Stromal cell of bone marrow (primary cell): ENCODE data around the gene CSF2RB.

ENCODE experiments used
- DNase-seq: peaks from one replicate; pipeline ENCODE4 v3.0.0-alpha.2; 2012; ENCODE audit warnings: low read depth

CSF2RB gene

DNA sequence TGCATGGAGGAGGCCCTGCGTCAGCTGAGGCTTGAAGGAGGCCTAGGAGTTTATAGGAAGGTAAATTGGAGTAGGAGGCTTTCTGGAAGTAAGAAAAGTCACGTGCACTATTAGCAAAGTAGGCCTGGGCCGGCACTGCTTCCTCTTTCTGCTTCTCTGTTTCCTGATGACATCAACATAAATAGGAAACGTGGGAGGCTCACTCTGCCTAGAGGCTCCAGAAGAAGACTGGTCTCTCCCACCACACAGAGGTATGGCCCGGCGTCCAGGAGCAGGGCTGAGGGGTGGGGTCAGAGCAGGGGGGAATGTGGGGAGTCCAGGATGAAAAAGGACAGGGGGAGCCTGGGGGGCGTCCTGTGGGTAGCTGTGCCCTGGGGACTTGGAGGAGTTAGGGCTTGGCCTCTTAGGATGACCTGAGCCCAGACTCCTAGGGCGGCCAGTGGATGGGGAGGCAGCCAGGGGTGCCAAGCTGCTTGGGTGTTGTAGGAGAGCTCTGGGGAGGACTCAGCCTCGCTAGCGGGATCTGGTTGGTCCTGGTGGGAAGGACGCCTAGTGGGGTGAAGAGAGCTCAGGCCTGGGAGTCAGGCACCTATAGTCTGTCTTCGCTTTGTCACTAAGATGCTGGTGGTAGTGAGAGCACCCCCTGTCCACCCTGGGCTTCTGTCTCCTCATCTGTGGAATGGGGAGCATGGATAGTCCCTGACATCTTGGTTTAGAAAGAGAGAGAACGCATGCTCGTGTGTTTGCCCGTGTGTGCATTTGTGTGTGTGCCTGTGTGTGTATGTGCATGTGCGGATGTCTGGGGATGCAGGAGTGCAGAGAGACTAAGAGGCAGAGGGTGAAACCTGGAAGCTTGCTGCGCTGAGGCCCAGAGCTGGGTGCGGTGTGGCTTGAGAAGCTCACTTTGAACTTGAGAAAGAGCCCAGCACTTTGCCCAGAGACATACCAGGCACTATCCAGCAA, at the start of gene CSF2RB:
CSF2RB (plus strand) TSS at position 202 of the 963 bp plus-strand sequence. CDS start 8,580 bp downstream, outside the sequence.
- no peak for DNase-seq

DNA sequence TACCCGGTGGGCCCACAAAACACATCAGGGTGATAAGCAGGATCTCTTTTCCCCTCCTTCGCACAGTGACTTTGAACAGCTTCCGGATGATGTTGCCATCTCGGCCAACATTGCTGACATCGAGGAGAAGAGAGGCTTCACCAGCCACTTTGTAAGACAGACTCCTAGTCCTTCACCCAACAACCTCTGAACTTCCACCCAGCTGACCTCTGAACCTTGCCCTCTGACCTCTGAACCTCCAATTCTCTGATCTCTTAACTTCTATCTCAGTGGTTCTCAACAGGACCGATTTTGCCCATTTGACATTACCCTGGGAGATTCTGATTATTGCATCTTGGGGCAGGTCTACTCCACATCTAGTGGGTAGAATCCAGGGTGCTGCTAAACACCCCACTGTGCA, 49.4 kb upstream of the CSF2RB start:
- DNase-seq, result no peak

DNA sequence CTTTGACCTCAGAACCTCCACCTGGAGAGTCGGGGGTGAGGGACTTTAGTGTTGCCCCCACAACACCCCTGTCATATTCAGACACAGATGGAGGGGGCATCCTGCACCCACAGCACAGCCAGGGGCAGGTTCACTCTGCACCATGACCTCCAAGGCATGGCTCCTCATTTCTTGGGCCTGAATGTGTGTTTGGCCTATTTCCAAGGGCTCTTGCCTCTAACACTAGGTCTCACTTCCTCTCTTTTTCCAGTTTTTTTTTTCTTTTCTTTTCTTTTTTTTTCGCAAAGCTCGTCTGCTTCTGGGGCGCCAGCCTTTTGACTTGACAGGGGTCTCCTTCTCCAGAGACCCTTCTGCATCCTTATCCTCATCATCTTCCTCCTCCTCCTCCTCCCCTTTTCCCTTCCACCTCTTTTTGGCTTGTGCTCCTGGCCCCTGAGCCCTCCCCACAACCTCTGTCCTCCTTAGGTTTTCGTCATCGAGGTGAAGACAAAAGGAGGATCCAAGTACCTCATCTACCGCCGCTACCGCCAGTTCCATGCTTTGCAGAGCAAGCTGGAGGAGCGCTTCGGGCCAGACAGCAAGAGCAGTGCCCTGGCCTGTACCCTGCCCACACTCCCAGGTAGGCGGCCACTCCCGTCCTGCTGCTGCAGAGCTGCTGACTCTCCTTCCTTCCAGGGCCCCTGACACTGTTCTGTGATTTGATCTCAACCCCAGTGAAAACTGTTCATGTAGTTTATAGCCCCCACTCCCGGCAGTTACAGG, 48.8 kb upstream of the CSF2RB start:
- no peak for DNase-seq

DNA sequence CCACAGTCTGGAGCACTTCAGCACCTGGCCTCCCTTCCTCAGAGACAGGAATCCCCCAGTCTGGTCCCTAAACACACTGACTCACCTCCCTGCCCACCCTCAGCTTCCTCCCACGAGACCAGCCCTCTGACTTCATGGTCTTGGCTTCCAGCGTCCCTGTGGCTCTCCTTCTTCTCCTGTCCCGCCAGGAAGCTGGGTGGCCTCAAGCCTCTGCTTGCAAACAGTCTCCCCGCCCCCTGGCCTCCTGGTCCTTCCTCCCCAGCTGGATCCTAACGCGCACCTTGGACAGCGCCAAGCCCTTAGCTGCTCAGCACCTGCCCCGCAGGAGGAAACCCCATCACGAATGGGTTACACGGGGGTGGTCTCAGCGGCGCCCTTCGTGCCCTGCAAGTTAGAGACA, 48.1 kb upstream of the CSF2RB start:
- no peak for DNase-seq

DNA sequence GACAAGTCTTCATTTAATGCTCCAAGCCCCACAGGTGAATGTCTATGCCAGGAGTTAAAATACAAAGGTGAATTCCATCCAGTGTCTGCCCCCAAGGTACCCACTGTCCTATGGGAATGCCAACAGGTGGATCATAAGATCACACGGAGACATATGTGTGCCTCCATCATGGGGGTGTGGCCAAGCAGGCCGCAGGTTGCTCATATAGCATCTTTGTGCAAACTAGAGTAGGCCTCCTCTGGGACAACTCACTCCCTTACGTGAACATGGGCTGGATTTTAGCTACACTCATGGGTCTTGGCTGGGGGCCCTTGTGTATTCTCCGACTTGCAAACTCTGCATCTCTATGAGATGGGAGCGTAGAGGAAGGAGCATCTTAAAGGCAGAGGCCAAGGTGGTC, 45.7 kb upstream of the CSF2RB start:
- no peak for DNase-seq

DNA sequence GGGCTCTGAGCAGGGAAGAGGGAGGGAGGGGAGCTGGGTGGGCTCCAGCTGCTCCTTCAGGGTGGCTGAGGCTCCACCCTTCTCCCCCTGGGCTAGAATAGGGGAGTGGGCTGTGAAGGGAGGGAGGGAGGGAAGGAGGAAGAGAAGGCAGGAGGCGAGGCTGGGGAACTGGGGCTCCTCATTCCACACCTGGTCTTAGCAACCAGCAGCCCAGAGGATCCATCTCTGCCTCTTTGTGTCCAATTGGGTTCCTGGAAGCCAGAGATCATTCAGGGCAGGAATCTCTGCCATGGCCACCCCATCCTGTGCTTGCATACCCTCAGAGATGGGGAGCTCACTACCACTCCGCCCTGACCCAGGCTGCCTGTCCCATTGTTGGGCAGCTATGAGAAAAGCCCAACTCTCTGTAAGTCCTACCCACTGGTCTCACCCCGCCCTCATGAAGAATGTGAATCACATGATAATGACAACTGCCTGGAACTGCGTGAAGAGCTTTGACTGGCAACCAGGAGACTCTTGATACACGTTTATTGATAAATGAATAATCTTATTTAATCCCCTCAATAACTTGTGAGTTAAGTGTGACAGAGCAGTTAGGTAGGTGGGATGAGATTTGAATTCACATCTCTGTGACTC, 44.8 kb upstream of the CSF2RB start:
- DNase-seq, result no peak

DNA sequence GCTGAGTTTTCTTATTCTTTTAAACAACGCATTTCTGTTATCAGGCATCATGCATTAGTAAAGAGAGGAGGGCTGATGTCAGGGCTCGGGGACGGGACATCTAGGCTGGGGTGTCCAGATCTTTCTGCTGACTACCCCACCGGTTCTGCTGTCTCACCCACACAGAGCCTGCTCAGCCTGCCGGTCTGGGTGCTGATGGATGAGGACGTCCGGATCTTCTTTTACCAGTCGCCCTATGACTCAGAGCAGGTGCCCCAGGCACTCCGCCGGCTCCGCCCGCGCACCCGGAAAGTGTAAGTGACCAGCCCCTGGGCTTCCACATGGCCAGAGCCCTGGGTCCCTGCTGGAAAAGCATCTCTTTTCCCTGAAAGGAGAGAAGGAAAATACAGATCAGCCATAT, 43.2 kb upstream of the CSF2RB start:
- DNase-seq, result no peak

DNA sequence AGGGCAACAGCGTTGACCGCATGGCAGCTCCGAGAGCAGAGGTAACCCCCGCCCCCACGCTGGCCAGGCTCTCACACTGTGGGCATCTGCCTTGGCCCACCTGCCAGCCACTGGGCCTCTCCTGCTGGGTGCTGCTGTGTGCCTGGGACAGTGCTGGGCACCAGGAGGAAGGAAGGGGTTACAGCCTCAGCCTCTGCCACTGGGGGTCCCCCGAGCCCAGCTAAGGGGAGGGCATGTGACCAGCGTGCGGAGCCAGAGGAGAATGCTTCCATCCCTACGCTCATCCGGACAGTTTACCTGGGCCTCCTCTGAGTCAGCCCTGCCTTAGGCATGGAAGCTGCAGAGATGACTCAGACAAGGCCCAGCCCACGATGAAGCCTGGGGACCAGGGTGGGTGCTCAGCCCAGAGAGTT, 41.8 kb upstream of the CSF2RB start:
- DNase-seq, result no peak

DNA sequence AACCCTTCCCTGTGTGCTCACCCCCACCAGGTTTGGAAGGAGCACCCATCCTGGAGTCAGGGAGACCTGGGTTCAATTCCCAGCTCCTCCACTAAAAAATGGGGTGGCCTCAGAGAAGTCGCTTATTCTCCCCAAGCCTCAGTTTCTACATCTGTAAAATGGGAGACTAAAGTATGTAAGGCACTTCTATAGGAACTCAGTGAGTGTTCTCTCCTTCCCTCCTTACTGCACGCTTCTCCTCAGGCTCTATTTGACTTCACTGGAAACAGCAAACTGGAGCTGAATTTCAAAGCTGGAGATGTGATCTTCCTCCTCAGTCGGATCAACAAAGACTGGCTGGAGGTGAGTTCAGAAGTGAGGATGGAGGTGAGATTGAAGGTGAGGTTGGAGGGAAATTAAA, 41.3 kb upstream of the CSF2RB start:
- DNase-seq, result no peak

DNA sequence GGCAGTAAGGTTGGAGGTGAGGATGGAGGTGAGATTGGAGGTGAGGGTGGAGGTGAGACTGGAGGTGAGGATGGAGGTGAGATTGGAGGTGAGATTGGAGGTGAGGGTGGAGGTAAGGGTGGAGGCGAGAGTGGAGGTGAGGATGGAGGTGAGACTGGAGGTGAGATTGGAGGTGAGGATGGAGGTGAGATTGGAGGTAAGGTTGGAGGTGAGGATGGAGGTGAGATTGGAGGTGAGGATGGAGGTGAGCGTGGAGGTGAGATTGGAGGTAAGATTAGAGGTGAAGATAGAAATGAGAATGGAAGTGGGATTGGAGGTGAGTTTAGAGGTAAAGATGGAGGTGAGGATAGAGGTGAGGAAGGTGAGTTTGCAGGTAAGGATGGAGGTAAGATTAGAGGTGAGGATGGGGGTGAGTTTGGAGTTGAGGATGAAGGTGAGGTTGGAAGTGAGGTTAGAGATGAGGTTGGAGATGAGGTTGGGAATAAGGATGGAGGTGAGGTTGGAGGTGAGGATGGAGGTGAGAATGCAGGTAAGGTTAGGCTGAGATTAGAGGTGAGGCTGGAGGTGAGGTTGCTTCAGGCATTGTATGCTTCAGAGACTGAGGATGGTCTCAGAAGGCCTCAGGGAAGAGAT, 40.4 kb upstream of the CSF2RB start:
- DNase-seq, result no peak

DNA sequence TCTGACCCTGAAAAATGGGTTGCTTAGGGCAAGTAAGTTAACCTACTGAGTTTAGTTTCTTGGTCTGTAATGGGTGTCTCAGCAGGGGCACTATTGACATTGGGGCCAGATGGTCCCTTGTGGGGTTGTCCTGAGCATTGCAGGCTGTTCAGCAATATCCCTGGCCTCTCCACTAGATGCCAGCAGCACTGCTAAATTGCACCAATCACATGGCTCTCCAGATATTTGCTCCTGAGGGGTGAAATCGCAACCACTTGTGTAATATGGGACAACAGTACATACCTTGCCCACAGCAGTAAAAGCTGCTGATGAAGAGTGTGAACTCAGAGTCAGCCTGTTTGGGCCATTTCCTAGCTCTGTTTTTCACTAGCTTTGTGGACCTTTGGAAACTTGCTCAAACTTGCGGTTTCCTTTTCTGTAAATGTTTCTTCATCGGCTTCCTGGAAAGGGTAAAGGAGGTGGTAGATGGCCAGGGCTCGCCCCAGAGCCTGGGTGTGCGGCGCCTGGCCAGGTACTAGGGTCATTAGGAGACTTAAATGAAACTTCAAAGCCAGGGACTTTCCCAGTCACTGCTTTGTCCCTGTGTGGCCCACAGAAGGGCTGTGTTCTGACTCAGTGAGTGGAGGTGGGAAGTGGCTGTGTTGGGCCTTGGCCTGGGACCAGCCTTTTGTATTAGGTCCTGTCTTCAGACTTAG, 39.7 kb upstream of the CSF2RB start:
- peak; percentile 59 for DNase-seq

DNA sequence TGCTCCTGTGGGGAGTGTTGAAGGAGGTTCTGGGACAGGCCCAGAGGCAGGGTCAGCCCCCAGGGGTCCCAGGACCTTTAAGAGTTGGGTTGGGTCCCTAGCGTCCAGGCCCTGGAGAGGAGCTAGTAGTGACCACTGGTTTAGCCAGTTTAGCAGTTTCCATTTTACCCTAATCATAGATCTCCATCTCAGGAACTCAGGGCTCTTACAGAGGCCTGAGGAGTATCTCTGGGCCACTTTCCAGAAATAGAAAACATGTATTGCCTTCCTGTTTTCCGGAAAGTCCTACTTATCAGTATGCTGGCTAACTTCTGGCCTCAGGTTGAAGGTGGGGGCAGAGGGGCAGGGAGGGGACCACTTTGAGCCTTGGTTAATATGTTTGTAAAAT, 39.1 kb upstream of the CSF2RB start:
- no peak for DNase-seq

DNA sequence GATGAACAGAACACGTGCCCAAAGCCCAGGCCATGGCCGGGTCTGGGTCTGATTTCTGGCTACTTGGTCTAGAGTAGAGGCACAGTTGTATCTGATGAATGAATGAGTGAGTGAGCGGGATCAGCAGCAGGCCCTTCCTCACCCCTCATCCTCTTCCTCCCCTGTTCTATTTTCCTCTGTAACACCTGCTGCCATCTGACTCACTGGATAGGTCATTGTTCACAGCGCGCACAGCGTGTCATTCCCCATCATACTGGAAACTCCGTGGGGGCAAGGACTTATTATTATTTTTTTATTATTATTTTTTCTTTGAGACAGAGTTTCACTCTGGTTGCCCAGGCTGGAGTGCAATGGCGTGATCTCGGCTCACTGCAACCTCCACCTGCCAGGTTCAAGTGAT, 38.7 kb upstream of the CSF2RB start:
- DNase-seq, result no peak

DNA sequence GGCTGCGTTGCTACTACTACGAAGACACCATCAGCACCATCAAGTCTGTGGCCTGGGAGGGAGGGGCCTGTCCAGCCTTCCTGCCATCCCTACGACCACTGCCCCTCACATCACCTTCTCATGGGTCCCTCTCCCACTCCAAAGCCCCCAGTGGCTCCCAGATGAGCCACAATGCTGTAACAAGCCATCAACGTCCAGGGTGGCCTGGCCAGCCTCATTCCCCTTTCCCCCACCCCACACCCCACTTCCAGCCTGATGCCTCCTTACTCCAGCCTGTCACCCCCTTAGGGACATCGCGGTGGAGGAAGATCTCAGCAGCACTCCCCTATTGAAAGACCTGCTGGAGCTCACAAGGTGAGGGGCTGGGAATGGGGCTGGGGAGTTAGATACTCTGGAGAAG, 37.7 kb upstream of the CSF2RB start:
- DNase-seq, result no peak

DNA sequence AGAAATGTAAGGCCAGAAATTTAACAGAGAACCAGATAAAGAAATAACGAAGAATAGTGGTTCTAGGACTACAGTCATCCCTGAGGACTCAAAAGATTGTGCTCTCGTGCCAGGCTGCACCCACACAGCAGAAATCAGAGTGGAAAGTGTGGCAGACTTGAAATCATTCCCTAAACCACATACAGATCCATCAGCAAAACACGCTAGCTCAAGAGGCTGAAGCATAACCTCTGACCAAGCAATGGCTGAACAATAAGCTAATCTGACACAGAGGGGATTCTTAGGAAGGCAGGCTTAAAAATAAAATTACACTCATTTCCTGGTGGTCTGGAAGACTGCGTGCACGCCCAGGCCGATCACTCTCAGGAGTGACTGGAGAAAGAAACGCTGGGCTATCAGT, 33.7 kb upstream of the CSF2RB start:
- DNase-seq, result peak; percentile 82

DNA sequence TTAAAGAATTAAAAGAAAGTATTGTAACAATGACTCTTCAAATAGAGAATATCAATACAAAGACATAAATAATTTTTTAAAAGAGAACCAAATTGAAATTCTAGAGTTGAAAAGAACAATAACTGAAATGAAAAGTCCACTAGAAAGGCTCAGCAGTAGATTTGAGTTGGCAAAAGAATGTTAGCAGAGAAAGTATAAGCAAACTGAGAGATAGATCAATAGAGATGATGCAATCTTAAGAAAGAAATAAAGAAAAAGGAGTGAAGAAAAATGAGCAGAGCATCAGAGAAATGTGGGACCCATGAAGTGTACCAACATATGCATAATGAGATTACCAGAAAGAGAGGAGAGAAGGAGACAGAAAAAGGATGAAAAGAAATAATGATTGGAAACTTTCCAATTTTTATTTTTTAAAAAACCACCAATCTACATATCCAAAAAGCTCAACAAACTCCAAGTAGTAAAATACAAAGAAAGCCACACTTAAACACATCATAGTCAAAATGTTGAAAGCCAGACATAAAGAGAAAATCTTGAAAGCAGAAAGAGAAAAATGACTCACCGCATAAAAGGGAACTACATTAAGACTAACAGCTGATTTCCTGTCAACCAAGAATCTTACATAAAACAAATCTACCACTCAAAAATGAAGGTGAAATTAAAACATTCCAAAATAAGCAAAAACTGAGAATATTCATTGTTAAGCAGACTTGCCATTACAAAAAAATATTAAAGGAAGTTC, 31.8 kb upstream of the CSF2RB start:
- no peak for DNase-seq

DNA sequence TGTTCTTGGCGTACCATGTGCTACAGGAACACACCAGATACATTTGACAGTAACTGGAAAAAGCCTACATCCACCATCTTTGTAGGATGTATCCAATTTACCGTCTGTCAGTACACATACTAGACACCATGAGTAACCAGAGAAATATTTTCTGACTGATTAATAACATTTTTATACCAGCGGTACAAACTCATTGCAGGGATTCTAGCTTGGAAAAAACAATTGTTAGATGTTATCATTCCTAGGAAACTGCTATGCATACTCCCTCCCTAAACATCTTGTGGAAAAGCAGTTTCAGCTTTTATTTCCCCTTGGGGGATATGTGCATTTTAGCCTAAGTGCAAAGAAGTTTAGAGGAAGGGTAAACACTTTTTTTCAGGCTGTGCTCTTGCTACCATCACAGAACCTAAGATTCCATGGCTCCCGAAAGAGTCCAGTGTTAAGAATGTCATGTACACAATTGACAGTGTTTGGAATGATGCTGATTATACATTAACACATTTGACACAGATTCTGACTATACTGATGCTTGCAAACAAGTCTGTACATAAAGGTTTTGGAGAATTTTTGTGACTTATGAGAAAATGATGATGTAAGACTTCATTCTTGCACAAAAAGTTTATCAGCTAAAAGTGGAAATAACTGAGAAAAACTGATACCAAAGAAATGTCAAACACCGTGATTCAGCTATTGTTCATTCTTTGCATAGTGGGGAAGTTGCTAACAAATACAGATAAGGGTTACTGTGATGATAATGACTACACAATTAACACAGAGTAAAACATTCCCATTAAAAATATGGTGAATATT, 28.9 kb upstream of the CSF2RB start:
- DNase-seq, result no peak

DNA sequence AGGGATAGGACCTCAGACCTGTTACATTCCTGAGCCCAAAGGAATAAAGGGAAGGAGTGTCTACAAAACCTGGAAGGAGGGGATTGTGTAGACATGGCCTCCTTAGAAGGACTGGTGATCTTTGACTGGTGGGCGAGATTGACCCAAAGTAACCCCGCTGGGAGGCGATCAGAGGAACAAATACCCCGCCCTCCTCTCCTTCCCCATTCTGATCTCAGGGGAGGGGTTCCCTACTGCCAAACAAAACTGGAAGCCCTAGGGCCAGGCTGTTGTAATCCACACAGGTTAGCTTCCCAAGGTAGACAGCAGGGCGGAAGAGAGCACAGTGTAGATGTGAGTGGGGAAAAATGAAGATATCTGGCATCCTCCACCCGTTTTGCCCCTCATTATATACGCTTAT, 28.0 kb upstream of the CSF2RB start:
- DNase-seq, result no peak

DNA sequence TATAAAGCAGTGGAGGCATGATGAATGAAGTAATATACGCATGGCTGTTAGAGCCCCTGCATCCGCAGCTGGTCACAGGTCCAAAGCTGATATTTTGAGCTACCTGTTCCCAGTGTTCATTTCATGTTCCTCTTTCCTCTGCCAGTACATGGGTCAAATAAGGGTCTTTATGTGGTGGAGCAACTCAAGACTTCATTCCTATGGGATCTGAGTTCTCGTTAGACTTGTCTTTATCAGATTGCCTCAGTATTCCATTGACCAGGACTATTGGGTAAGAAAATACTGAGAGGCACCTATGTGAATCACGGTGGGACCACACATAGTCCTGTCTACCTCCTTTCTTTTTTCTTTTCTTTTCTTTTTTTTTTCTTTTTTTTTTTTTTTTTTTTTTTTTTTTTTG, 27.4 kb upstream of the CSF2RB start:
- no peak for DNase-seq

DNA sequence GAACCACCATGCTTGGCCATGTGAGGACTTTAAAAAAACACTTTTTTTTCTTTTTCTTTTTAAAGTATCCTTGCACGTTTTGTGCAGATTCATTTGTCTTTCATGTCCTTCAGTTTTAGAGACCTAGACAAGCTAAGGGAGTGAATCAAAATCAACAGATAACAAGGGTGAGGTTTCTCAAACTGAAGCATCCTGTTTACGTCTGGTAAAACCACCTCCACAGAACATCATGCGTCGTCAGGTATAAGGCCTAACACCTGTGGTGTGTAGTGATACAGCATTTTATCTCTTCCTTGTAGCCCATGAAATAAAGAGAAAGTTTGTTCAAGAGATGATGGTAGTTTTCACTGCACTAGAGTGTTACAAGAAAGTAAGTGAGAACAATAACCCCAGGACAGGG, 26.3 kb upstream of the CSF2RB start:
- no peak for DNase-seq
